Esophagus squamous epithelium (tissue), 4 donors: ENCODE measurements around the gene MRPS24.

Source experiments
- CTCF ChIP-seq, 6 experiments: fragments of 450-650 bp in 4 of 6; fragments of 200-600 bp in 2 of 6; sonication (generic) in 2 of 6; IDR thresholded peaks; one replicate each; pipeline ENCODE4 v1.5.1; 2016 to 2019; ENCODE audit warnings: antibody characterized with exemption in 6 of 6, mild to moderate bottlenecking in 4 of 6, moderate library complexity in 4 of 6
- POLR2A ChIP-seq, 4 donors: fragments of 450-650 bp; IDR thresholded peaks; one replicate each; pipeline ENCODE4 v1.6.1; 2017; ENCODE audit warnings: antibody characterized with exemption in 4 of 4, mild to moderate bottlenecking in 4 of 4, moderate library complexity in 3 of 4

GRCh38 chr7:43873300-43873699 lies 4.0 kb upstream of the MRPS24 start:
- TF ChIP-seq CTCF (IDR thresholded peaks at IDR 0.05) (no peak), POLR2A (IDR thresholded peaks at IDR 0.05) (no peak)
